Activated CD4-positive, alpha-beta memory T cell treated with anti-CD3 and anti-CD28 coated beads, Interleukin-2, amount 10 ng/mL, durations not matched to agents 7 days and 5 days (primary cell): ENCODE measurements around the gene HLA-A. TPM values are rescaled to one million over a fixed set of nuclear protein-coding genes. Genes with fewer than 3 reads are reported as not detected.

Source experiments
- CTCF ChIA-PET: fragments of 350-600 bp; sonication (Branson Sonifier 250); formaldehyde crosslinking; loops from one replicate; lab custom pipeline; 2021; ENCODE audit warnings: antibody characterized with exemption, inconsistent platforms; lab: Charles Lee
- POLR2A ChIA-PET: fragments of 350-600 bp; sonication (Branson Sonifier 250); formaldehyde crosslinking; loops from one replicate; lab custom pipeline; 2021; ENCODE audit warnings: antibody characterized with exemption; lab: Charles Lee
- DNase-seq: peaks from one replicate; pipeline ENCODE4 v3.0.0-alpha.2; 2020
- H3K27ac Mint-ChIP-seq: one replicate; pipeline ENCODE4 v1.8.0; 2021; ENCODE audit warnings: mild to moderate bottlenecking, mixed read lengths
- H3K27me3 Mint-ChIP-seq: one replicate; pipeline ENCODE4 v1.8.0; 2021; ENCODE audit warnings: mixed read lengths
- H3K36me3 Mint-ChIP-seq: one replicate; pipeline ENCODE4 v1.8.0; 2021; ENCODE audit warnings: low read depth, mixed read lengths
- H3K4me1 Mint-ChIP-seq: one replicate; pipeline ENCODE4 v1.8.0; 2021; ENCODE audit warnings: mixed read lengths
- H3K4me3 Mint-ChIP-seq: one replicate; pipeline ENCODE4 v1.8.0; 2021; ENCODE audit warnings: mild to moderate bottlenecking, mixed read lengths
- H3K9me3 Mint-ChIP-seq: one replicate; pipeline ENCODE4 v1.8.0; 2021; ENCODE audit warnings: mixed read lengths
- total RNA-seq, 2 experiments: library from RNA; stranded (reverse); gene quantifications; one replicate each; pipeline ENCODE4 v1.2.3, GENCODE V29; 2021

The HLA-A gene
- total RNA-seq, 2 experiments from 2014 or later: 2,531 to 2,553 TPM

DNA sequence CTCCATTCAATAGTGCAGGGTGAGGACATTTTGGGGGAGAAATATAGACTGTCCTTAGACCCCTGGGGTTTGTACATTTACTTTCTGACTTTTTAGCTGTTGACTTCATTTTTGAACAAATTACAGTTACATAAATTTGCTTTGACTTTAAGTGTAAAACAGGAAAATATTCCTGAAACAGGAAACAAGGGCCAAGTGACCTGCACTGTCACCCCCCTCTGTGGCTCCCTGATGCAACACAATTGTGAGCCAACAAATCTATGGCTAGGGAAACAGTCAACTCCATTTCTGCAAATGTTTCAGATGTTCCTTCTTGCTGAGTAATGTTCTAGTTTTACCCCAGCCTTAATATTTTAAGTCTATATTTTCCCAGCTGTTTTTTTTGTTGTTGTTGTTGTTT lies 39.8 kb downstream of the HLA-A start:
- no peak for DNase-seq
- H3K4me1 Mint-ChIP-seq: peaks cover 4% of the 10 kb centered on the region
- no peak overlapping the region for H3K4me3 Mint-ChIP-seq
- POLR2A ChIA-PET: no interaction called here
- no peak overlapping the region for H3K27ac Mint-ChIP-seq
- H3K36me3 Mint-ChIP-seq: no peaks in the 10 kb centered on the region
- peaks cover 32% of the 10 kb centered on the region for H3K27me3 Mint-ChIP-seq
- H3K9me3 Mint-ChIP-seq: no peaks in the 10 kb centered on the region
- CTCF ChIA-PET: no interaction called here

- Mint-ChIP-seq H3K27ac (no peak overlapping the region), H3K36me3 (no peaks in the 10 kb centered on the region), H3K4me1 (no peaks in the 10 kb centered on the region), H3K4me3 (no peak overlapping the region), H3K27me3 (peaks cover 26% of the 10 kb centered on the region), H3K9me3 (no peaks in the 10 kb centered on the region)
- ChIA-PET CTCF (no interaction called here), POLR2A (no interaction called here)
- DNase-seq: no peak
Measured at GRCh38 chr6:29984232-29984631, 41.9 kb downstream of the HLA-A start.

DNA sequence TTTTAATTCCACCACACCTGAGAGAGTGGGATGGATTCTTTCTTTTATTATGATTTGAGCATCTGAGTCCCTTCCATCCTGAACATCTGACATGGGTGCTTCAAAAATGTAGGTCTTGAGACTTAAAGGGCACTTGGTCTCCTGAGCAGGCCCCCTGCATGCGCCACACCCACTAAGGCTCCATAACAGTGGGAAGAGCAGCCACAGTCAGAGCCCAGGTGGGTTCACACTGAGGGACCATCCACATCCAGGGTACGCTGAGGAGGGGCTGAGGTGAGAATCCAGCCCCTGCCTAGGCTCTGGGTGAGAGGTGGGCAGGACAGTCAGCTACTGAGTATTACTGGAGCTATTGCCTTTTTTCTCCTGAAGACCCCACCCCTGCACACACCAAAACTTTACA lies 42.7 kb downstream of the HLA-A start:
- no peak for DNase-seq
- H3K9me3 Mint-ChIP-seq: no peaks in the 10 kb centered on the region
- H3K27ac Mint-ChIP-seq: no peak overlapping the region
- H3K4me1 Mint-ChIP-seq: no peaks in the 10 kb centered on the region
- no peak overlapping the region for H3K4me3 Mint-ChIP-seq
- ChIA-PET POLR2A (no interaction called here), CTCF (no interaction called here)
- H3K36me3 Mint-ChIP-seq: no peaks in the 10 kb centered on the region
- peaks cover 30% of the 10 kb centered on the region for H3K27me3 Mint-ChIP-seq

GRCh38 chr6:29986179-29986781 lies 43.9 kb downstream of the HLA-A start:
- ChIA-PET CTCF (no interaction called here), POLR2A (no interaction called here)
- Mint-ChIP-seq H3K27ac (no peak overlapping the region), H3K27me3 (peaks cover 34% of the 10 kb centered on the region), H3K4me1 (no peaks in the 10 kb centered on the region), H3K36me3 (no peaks in the 10 kb centered on the region), H3K4me3 (no peak overlapping the region), H3K9me3 (no peaks in the 10 kb centered on the region)
- no peak for DNase-seq

GRCh38 chr6:29989211-29989610 lies 46.9 kb downstream of the HLA-A start:
- Mint-ChIP-seq H3K9me3 (no peaks in the 10 kb centered on the region), H3K36me3 (no peaks in the 10 kb centered on the region), H3K4me1 (no peaks in the 10 kb centered on the region), H3K27ac (no peak overlapping the region), H3K27me3 (peaks cover 42% of the 10 kb centered on the region), H3K4me3 (no peak overlapping the region)
- no peak for DNase-seq
- POLR2A ChIA-PET: interaction anchor here (1.2 kb wide), 1 partner anchor 48 kb away, joined by 4 read pairs; the partner anchor contains the start of gene HLA-A
- CTCF ChIA-PET: interaction anchor here (1.3 kb wide), 1 partner anchor 12 kb away, joined by 4 read pairs; no protein-coding TSS in a partner anchor

DNA sequence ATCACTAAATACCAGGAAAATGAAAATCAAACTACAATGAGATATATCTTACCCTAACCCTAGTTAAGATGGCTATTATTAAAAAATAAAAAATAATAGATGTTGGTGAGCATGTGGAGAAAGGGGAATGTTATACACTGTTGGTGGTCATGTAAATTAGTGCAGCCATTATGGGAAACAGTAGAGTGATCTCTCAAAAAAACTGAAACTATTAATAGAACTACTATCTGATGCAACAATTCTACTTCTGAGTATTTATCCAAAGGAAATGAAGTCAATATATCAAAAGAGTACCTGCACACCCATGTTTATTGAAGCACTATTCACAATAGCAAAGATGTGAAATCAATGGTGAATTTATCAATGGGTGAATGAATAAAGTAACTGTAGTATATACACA lies 48.6 kb downstream of the HLA-A start:
- no peak for DNase-seq
- H3K36me3 Mint-ChIP-seq: no peaks in the 10 kb centered on the region
- ChIA-PET POLR2A (no interaction called here), CTCF (no interaction called here)
- no peaks in the 10 kb centered on the region for H3K4me1 Mint-ChIP-seq
- H3K27me3 Mint-ChIP-seq: peaks cover 42% of the 10 kb centered on the region
- H3K27ac Mint-ChIP-seq: no peak overlapping the region
- H3K9me3 Mint-ChIP-seq: no peaks in the 10 kb centered on the region
- H3K4me3 Mint-ChIP-seq: no peak overlapping the region

DNA sequence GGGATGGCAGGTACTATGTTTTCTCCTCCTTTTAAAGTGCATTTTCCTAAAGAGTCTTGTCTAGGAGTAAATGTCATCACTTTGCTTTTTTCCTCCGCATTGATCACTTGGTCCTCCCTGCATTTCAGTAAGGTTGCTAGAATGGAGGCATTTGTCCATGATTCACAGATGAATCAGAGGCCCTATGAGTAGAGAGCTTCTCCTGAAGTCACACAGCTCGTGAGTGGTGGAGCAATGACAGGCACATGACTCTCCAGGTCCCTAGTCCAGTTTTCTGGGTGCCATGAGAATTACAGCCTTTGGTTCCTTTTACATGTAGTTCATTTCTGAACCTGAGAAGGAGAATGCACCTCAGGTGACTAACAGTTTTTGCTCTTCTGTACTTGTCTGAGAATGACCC lies 50.5 kb downstream of the HLA-A start:
- Mint-ChIP-seq H3K36me3 (no peaks in the 10 kb centered on the region), H3K4me3 (no peak overlapping the region), H3K27me3 (peaks cover 43% of the 10 kb centered on the region), H3K4me1 (no peaks in the 10 kb centered on the region), H3K9me3 (no peaks in the 10 kb centered on the region), H3K27ac (no peak overlapping the region)
- POLR2A ChIA-PET: no interaction called here
- no peak for DNase-seq
- CTCF ChIA-PET: no interaction called here

DNA sequence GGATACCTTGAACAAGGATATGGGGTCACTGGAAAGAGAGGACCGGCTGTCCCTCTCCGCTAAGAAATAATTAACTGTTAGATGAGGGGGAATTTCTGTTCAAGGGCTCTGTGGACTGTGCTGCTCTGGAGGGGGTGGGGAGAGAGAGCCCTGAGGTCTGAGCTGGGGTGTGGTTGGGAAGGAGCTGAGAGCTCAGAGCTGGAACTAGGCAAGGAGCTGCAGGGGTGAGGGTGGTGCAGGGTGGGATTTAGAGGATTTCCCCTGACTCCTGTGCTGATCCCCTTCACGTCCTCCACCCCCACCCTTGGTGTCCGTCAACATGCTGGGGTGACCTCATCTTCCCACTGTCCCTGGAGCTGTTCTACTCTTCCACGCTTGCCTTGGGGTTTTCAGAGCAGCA lies 52.5 kb downstream of the HLA-A start:
- H3K9me3 Mint-ChIP-seq: no peaks in the 10 kb centered on the region
- H3K4me1 Mint-ChIP-seq: no peaks in the 10 kb centered on the region
- CTCF ChIA-PET: no interaction called here
- H3K27ac Mint-ChIP-seq: no peak overlapping the region
- DNase-seq: no peak
- no peaks in the 10 kb centered on the region for H3K36me3 Mint-ChIP-seq
- H3K27me3 Mint-ChIP-seq: peaks cover 30% of the 10 kb centered on the region
- POLR2A ChIA-PET: no interaction called here
- no peak overlapping the region for H3K4me3 Mint-ChIP-seq

DNA sequence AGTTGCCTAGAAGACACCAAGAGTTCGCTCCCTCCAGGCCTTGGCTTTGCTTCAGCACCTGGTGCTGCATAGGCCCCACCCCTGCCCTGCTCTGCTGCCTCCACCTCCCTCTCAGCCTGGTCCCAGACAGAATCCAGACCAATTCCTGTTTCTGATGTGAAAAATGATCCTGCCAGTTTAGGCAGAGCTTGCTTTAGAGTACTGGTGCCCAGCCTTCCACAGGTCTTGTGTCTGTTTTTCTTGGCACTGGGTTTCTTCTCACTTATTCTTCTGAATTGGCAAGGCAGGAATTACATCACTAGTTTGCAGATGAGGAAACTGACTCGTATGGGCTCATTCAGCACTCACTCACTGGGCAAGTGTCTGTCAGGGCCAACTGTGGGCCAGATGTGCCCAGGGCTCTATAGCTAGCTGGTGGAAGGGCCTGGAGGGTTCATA lies 53.0 kb downstream of the HLA-A start:
- no peaks in the 10 kb centered on the region for H3K36me3 Mint-ChIP-seq
- no peak for DNase-seq
- H3K27ac Mint-ChIP-seq: no peak overlapping the region
- H3K9me3 Mint-ChIP-seq: no peaks in the 10 kb centered on the region
- no peak overlapping the region for H3K4me3 Mint-ChIP-seq
- no peaks in the 10 kb centered on the region for H3K4me1 Mint-ChIP-seq
- CTCF ChIA-PET: no interaction called here
- peaks cover 27% of the 10 kb centered on the region for H3K27me3 Mint-ChIP-seq
- POLR2A ChIA-PET: no interaction called here

Other genes with a start within 250 kb of the HLA-A start
- 100 to 1,000 TPM; 318 to 346 TPM for gene HLA-F, start 219.1 kb upstream of the HLA-A start, total RNA-seq
- gene HLA-G, start 114.7 kb upstream of the HLA-A start, total RNA-seq: under 1 TPM in 1 of 2 experiments, not detected in 1; 0.15 TPM
- 10 to 100 TPM; 75.5 to 77.8 TPM for gene POLR1H, start 118.7 kb downstream of the HLA-A start, total RNA-seq
- gene PPP1R11, start 124.7 kb downstream of the HLA-A start, total RNA-seq: 10 to 100 TPM; 62.5 to 62.6 TPM
- not detected for gene RNF39, start 133.2 kb downstream of the HLA-A start, total RNA-seq
- not detected for gene TRIM31, start 170.6 kb downstream of the HLA-A start, total RNA-seq
- gene TRIM40, start 193.6 kb downstream of the HLA-A start, total RNA-seq: not detected
- gene TRIM10, start 218.7 kb downstream of the HLA-A start, total RNA-seq: under 1 TPM in 1 of 2 experiments, not detected in 1; 0.08 TPM
- gene TRIM15, start 221.0 kb downstream of the HLA-A start, total RNA-seq: not detected